Spinal cord (tissue), 10 donors: ENCODE results near the gene NOD1. TPM values are rescaled to one million over a fixed set of nuclear protein-coding genes. Genes with fewer than 3 reads are reported as not detected.

Source experiments
- DNase-seq, 6 donors: peaks; one replicate each; pipeline versions ENCODE4 v3.0.0 to v3.0.0-alpha.2; 2013 to 2015; ENCODE audit warnings: low spot score in 6 of 6, low read depth in 4 of 6
- H3K27ac ChIP-seq: one replicate; pipeline ENCODE4 v1.5.1; 2013; ENCODE audit warnings: low read depth, low read length, control low read depth
- H3K27me3 ChIP-seq: one replicate; pipeline ENCODE4 v1.6.1; 2013; ENCODE audit warnings: low read length; ENCODE audit not compliant: control insufficient read depth, insufficient read depth
- H3K36me3 ChIP-seq: one replicate; pipeline ENCODE4 v1.6.1; 2013; ENCODE audit warnings: low read length; ENCODE audit not compliant: control insufficient read depth, insufficient read depth
- H3K4me1 ChIP-seq: one replicate; pipeline ENCODE4 v1.6.1; 2013; ENCODE audit warnings: low read length; ENCODE audit not compliant: control insufficient read depth, insufficient read depth
- H3K4me3 ChIP-seq: one replicate; pipeline ENCODE4 v1.5.1; 2013; ENCODE audit warnings: low read depth, low read length, control low read depth
- H3K9me3 ChIP-seq: one replicate; pipeline ENCODE4 v1.6.1; 2013; ENCODE audit warnings: low read length; ENCODE audit not compliant: control insufficient read depth, insufficient read depth
- WGBS: methylation state at CpG from one replicate; pipeline ENCODE4 v1.1.5; 2013; ENCODE audit warnings: missing lambda C conversion rate; ENCODE audit not compliant: insufficient coverage; 5-methylcytosine and 5-hydroxymethylcytosine counted together
- polyA plus RNA-seq, 2 donors: library from polyadenylated mRNA; unstranded; fragments of 120-200 nt; gene quantifications; one replicate each; pipeline ENCODE4 v1.2.1, GENCODE V29; 2013; ENCODE audit not compliant: insufficient read length in 2 of 2
- total RNA-seq, 2 donors: library from RNA; depleted of rRNA in 1 of 2; stranded (reverse); fragments of 120-200 nt in 1 of 2; fragments of >200 nt in 1 of 2; gene quantifications; one replicate each; pipeline versions ENCODE4 v1.2.3 to v1.2.4, GENCODE V29; 2013 to 2014
- donor health status: healthy.

The NOD1 gene
- total and polyA plus RNA-seq, 4 donors: 3.4 to 7.7 (median 5.3) TPM

GRCh38 chr7:30505174-30505697 lies 26.7 kb upstream of the NOD1 start:
- H3K27ac ChIP-seq: peak overlapping the region; percentile 84
- H3K27me3 ChIP-seq: no peaks in the 10 kb centered on the region
- H3K4me3 ChIP-seq: peak overlapping the region; percentile 98
- DNase-seq: peak in 1 of 6 donors; percentile 46
- WGBS: 20% methylated on average over 17 of the region's 19 CpGs
- peaks cover 10% of the 10 kb centered on the region for H3K4me1 ChIP-seq
- no peaks in the 10 kb centered on the region for H3K36me3 ChIP-seq
- H3K9me3 ChIP-seq: no peaks in the 10 kb centered on the region

GRCh38 chr7:30504301-30505173 lies 26.0 kb upstream of the NOD1 start, which contains the start of gene GGCT:
TSS of gene GGCT (minus strand) at chr7:30504829. CDS start at chr7:30504709, 120 bp downstream.
- Histone ChIP-seq H3K4me1 (peaks cover 10% of the 10 kb centered on the region), H3K4me3 (peak within 1 kb of the TSS; percentile 98), H3K27ac (peak within 1 kb of the TSS; percentile 84), H3K36me3 (no peaks in the 10 kb centered on the region), H3K9me3 (no peaks in the 10 kb centered on the region), H3K27me3 (no peaks in the 10 kb centered on the region)
- DNase-seq: peak; percentile 93 to 99 (median 96)
- WGBS: 0% methylated on average over 64 of the region's 64 CpGs

DNA sequence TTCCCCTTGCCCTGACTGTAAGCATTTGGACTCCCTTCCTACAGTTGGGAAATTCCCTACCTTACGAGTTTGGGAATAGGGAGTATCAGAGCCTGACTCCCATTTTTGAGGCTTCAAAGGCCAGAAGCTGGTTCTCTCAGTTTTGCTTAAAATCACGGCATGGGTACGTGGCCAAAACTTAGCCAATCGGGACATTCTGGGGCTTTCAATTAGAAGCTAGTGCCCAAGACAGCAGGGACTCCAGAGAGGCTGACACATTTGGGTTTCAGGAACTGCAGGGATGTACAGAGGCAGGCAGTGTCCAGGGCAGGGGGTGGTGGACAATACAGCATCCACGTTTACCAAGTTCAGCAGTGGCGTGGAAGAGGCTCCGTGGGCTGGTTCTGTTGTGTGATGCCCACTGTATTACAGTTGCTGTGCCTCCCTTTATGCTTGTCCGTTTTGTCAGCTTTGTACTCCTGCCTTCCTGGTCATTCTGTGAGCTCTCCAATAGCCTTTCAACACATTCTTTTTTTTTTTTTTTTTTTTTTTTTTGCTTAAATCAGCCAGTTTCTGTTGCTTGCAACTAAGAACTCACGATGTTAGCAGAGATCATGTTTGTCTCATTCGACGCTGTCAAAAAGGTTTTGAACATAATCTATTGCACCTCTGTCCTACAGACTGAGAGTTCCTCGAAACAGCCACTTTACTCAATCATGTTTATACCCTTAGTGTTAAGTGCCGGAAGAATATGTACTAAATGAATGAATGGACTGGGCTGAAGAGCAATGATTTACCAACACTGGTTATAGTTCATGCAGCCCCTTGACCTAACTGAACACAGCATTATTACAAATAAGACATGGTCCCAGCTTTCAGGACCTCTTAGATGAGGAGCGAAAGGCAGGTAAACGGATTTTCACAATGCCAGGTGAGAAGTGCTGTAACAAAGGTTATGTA lies 25.0 kb upstream of the NOD1 start:
- Histone ChIP-seq H3K36me3 (no peaks in the 10 kb centered on the region), H3K27me3 (no peaks in the 10 kb centered on the region), H3K4me1 (peaks cover 10% of the 10 kb centered on the region), H3K9me3 (no peaks in the 10 kb centered on the region), H3K4me3 (peak overlapping the region; percentile 98), H3K27ac (no peak overlapping the region)
- WGBS: 49% methylated on average over 12 of the region's 15 CpGs
- DNase-seq: peak in 1 of 6 donors; percentile 10

- peaks cover 10% of the 10 kb centered on the region for H3K4me1 ChIP-seq
- H3K36me3 ChIP-seq: no peaks in the 10 kb centered on the region
- H3K27me3 ChIP-seq: no peaks in the 10 kb centered on the region
- H3K9me3 ChIP-seq: no peaks in the 10 kb centered on the region
- DNase-seq: no peak
- WGBS: 90% methylated on average over 1 of the region's 2 CpGs
- no peak overlapping the region for H3K27ac ChIP-seq
- H3K4me3 ChIP-seq: no peak overlapping the region
These were observed 24.1 kb upstream of the NOD1 start for GRCh38 chr7:30502470-30503251.

- H3K4me1 ChIP-seq: peaks cover 10% of the 10 kb centered on the region
- no peaks in the 10 kb centered on the region for H3K9me3 ChIP-seq
- DNase-seq: no peak
- WGBS: 80% methylated on average over 1 of the region's 5 CpGs
- H3K27ac ChIP-seq: no peak overlapping the region
- no peaks in the 10 kb centered on the region for H3K27me3 ChIP-seq
- H3K36me3 ChIP-seq: no peaks in the 10 kb centered on the region
- H3K4me3 ChIP-seq: no peak overlapping the region
These were observed 22.7 kb upstream of the NOD1 start for GRCh38 chr7:30501264-30501663.

DNA sequence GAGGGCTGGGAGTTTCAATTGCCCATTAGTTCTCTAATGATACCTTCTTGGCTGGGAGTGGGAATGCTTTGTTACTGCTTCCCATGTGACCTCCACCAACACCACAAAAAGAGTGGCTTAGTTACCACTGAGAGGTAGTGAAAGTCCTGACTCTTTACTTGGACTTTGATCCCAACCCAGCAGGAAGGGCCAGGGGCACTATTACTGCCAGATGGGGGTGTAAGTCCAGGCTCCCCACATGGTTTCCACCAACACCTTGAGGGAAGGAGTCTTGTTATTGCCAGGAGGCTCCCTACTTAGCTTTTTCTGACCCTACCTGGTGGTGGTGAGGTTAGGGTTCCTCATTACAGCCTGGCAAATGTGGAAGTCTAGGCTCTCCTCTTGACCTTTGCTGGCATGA lies 14.6 kb upstream of the NOD1 start:
- Histone ChIP-seq H3K27ac (no peak overlapping the region), H3K36me3 (no peaks in the 10 kb centered on the region), H3K9me3 (peaks cover 5% of the 10 kb centered on the region), H3K4me1 (no peaks in the 10 kb centered on the region), H3K27me3 (no peaks in the 10 kb centered on the region), H3K4me3 (no peak overlapping the region)
- DNase-seq: no peak

DNA sequence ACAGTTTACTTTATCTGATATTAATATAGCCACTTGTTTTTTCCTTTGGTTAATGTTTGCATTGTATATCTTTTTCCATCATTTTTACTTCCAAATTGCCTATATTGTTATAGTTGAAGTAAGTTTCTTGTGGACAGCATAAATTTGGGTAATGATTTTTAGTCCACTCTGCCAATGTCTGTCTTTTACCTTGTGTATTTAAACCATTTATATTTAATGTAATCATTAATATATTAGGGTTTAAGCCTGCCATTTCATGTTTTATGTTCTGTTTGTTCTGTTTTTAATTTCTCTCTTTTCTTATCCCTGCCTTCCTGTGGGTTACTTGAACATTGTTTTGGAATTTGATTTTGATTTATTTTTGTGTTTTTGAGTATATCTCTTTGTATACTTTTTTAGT lies 12.8 kb upstream of the NOD1 start:
- no peak overlapping the region for H3K4me3 ChIP-seq
- H3K27ac ChIP-seq: no peak overlapping the region
- H3K9me3 ChIP-seq: peaks cover 5% of the 10 kb centered on the region
- H3K4me1 ChIP-seq: no peaks in the 10 kb centered on the region
- no peak for DNase-seq
- H3K27me3 ChIP-seq: no peaks in the 10 kb centered on the region
- no peaks in the 10 kb centered on the region for H3K36me3 ChIP-seq

DNA sequence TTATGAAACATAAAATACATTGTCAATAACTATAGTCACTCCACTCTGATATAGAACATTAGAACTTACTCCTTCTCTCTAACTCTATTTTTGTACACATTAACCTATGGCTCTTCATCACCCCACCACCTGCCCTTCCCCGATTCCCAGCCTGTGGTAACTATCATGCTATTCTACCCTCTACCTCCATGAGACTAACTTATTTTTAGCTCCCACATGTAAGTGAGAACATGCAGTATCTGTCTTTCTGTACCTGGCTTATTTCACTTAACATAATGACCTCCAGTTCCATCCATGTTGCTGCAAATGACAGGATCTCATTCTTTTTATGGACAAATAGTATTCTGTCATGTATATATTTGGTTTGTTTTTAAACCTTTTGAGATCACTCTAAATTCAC lies 8.8 kb upstream of the NOD1 start:
- Histone ChIP-seq H3K4me3 (no peak overlapping the region), H3K9me3 (peaks cover 5% of the 10 kb centered on the region), H3K27me3 (no peaks in the 10 kb centered on the region), H3K36me3 (no peaks in the 10 kb centered on the region), H3K4me1 (no peaks in the 10 kb centered on the region), H3K27ac (no peak overlapping the region)
- no peak for DNase-seq
- 100% methylated on average over 1 of the region's 1 CpG for WGBS

- no CpG with 5 or more reads among the region's 1 CpG for WGBS
These were observed 7.1 kb upstream of the NOD1 start for GRCh38 chr7:30485667-30486066.

More at GRCh38 chr7:30485667-30486066, 7.1 kb upstream of the NOD1 start:
- Histone ChIP-seq H3K9me3 (peaks cover 1% of the 10 kb centered on the region), H3K27me3 (no peaks in the 10 kb centered on the region), H3K36me3 (no peaks in the 10 kb centered on the region), H3K27ac (no peak overlapping the region), H3K4me3 (no peak overlapping the region), H3K4me1 (no peaks in the 10 kb centered on the region)
- DNase-seq: no peak
